SK-N-MC (cell line): Measurements from ENCODE around the gene ZIC1.

Experiments
- EZH2 ChIP-seq: fragments of 200-600 bp; sonication (generic); IDR thresholded peaks from one replicate; pipeline ENCODE4 v1.6.1; 2017; ENCODE audit warnings: antibody characterized with exemption
- FOXP2 ChIP-seq: optimal IDR thresholded peaks from 2 replicates; pipeline ENCODE3; 2011; ENCODE audit warnings: mild to moderate bottlenecking, moderate library complexity; ENCODE audit not compliant: insufficient read depth; ENCODE audit errors: extremely low read length, control extremely low read depth
- POLR2AphosphoS5 ChIP-seq: IDR thresholded peaks from 2 replicates; pipeline ENCODE4 v1.6.1; 2012; ENCODE audit warnings: mild to moderate bottlenecking, low read depth, low read length, borderline replicate concordance

DNA sequence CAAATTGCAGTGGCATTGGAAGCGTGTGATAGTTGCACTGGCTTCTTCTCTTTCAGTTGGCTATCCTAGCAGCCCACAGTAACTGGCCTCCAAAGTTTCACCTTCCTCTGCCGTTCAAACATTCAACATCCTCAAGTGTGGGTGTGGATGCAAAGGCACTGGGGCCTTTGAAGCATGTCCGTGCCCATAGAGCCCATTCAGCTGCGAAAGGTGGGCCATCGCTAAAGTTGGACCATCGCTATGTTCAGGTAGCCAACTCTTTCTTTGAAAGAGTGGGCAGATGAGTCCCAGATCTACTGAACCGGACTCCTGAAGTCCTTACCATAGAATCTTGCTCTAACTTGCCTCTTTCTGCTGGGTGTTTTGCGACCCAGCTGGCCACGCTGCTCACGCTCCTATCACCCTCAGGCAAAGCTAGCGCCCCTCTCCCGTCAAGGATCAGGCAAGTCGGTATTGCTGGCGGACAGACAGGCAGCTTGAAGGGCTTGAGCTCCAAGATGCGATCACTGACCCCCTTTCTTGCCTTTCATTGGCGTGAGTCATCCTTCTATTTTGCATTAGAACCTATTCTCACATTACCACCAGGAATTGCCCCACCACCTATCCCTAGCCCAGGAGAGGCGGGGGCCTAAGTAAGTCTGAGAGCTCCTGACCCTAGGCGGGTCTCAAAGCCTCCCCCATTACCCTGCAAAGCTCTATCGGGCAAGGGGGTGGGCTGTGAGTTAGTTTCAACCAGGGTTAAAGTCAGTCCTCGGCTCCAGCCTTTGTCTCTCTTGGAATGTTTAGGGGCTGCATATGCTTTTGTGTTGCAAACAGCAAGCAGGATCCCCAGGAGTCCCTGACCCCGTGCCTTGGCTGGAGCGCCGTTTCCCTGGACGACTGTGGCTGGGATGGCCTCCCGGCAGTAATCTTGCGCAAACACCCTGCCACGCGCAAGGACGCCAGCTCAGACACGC is 31.5 kb upstream of the ZIC1 start:
- TF ChIP-seq EZH2 (no peak), POLR2AphosphoS5 (no peak), FOXP2 (no peak)
